Measurements from ENCODE around the gene MKNK2.

MKNK2 gene

DNA sequence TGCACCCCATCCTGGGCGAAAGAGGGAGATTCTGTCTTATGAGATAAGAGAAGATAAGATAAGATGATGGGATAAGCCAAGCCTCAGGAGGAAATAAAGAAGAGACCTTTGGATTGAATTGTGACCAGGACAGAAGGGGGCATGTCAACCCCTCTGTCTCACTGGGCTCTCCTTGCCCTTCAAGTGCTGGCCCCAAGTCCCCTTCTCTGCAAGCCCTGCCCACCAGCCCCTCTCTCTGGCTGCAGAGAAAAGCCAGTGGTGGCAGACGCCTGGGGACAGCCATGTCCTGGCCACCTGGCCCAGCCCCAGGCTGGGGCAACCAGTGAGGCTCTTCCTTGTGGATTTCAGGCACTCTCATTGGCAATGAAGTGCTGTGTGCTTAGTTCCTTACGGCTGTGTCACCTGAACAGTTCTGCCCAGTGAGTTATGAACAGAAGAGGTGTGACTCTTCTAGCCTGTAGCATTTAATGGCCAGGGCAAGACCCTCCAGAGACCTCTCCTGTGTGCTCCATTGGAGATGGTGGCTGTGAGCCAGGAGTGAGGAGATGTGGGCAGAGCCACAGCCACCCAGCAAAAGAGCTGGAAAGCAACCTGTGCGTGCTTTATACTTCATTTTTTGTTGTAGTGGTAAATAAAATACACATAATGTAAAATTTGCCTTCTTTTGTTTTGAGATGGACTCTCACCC, 29.4 kb downstream of the MKNK2 start:
- no peak for DNase-seq

DNA sequence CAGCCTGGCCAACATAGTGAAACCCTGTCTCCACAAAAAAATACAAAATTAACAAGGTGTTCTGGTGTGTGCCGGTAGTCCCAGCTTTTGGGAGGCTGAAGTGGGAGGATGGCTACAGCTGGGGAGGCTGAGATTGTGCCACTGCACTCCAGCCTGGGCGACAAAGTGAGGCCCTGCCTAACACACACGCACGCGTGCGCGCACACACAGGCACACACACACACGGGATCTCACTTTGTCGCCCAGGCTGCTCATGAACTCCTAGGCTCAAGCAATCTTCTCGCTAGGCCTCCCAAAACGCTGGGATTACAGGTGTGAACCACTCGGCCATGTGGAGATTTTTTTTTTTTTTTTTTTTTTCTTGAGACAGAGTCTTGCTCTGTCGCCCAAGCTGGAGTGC, 32.3 kb downstream of the MKNK2 start:
- no peak for DNase-seq

DNA sequence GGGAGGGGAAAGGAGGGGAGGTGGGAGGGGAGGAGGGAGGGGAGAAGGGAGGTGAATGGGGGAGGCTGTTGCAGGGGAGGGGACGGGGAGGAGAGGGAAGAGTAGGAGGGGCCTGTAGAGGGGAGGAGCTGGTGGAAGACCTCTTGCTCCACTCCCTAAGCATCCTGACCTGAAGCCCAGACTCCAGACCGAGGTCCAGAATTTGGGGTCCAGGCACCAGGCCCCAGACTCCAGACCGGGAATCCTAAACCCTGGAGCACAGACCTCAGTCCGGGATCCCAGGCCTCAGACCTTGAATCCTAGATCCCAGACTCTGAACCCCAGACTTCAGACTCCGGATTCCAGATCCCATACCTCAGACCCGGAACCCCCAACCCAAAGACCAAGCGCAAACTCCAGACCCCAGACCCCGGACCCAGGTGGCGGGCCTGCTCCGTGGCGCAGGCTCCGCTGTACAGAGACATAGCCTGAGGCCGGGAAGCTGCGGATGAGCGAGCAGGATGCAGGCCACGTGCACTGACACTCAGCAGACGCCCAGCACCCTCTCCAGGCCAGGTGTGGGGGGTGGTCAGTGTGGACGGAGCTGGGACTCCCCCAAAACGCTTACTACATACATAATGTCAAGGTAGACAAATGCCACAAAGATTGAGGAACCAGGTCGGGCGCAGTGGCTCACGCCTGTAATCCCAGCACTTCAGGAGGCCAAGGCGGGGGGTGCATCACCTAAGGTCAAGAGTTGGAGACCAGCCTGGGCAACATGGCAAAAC, 34.8 kb downstream of the MKNK2 start:
- peak; percentile 51 for DNase-seq

DNA sequence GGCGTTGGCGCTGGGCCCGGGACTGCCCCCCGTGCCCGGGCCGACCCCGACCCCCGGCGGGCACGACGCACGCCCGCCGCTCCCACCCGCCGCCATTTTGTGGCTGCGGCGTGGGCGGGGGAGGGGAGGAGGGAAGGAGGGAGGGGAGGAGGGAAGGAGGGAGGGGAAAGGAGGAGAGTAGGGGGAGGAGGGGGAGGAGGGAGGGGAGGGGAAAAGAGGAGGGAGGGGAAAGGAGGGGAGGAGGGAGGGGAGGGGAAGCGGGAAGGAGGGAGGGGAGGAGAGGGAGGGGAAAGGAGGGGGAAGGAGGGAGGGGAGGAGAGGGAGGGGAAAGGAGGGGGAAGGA, 35.5 kb downstream of the MKNK2 start, which contains the start of gene BTBD2:
Gene BTBD2 (minus strand): TSS at position 107 of the 343 bp plus-strand sequence. CDS start 11 bp downstream, at position 96.
- DNase-seq, result peak; percentile 30

DNA sequence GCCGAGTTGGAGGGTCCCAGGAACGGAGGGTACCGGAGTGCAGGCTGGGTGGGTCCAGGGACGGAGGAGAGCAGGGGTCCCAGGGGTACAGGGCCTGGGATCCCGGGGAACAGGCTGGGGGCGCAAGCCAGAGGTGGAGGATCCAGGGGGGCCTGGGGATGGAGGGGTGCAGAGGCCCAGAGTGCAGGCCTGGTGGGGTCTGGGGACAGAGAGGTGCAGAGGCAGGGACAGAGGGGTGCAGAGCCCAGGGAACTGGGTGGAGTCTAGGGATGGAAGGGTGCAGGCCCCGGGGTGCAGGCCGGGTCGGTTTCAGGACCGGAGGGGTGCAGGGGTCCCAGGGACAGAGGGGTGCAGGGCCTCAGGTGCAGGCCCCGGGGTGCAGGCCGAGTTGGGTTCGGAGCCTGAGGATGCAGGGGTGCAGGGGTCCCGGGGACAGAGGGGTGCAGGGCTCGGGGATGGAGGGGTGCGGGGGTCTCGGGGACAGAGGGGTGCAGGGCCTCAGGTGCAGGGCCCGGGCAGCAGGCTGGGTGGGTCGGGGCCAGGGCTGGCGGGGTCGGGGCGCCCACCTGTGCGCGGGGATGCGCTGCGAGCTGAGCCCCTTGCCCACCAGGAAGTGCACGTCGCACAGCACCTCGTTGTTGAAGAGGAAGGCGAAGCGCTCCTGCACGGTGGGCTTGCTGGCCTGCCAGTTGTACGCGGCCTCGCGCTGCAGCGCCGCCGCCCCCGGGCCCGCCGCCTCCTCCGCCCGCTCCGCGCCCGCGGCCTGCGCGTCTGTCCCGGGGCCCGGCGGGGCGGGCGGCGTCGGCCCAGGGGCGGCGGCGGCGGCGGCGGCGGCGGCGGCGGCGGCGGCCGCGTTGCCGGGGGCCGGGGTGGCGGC, 36.1 kb downstream of the MKNK2 start:
- no peak for DNase-seq

DNA sequence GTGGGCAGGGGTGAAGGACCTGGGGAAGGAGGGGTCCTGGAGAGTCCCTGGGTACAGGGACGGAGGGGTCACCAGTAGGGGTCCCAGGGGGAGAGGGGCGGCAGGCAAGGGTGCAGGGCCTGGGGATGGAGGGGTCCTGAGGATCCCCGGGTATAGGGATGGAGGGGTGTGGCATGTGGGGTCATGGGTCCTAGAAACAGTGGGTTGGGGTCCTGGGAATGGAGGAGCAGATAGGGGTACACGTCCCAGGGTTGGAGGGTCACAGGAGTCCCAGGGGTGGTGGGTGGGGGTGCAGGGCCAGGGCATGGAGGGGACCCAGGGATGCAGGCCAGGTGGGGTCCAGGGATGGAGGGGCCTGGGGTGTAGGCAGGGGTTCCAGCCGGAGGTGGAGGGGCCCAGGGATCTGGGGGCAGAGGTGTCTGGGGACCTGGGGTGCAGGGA, 36.9 kb downstream of the MKNK2 start:
- no peak for DNase-seq

DNA sequence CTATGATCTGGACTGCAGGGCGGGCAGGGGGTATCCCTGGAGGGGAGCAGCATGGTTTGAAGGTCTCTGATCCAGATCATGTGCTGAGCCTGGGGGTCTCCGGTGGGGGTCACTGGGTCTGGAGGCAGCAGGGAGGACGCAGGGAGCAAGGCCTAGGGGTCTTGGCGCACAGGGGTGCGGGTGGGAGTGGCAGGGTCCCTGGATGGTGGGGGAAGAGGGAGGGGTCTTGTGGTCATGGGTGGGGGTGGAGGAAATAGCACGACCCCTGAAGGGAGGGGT, 37.4 kb downstream of the MKNK2 start:
- no peak for DNase-seq

DNA sequence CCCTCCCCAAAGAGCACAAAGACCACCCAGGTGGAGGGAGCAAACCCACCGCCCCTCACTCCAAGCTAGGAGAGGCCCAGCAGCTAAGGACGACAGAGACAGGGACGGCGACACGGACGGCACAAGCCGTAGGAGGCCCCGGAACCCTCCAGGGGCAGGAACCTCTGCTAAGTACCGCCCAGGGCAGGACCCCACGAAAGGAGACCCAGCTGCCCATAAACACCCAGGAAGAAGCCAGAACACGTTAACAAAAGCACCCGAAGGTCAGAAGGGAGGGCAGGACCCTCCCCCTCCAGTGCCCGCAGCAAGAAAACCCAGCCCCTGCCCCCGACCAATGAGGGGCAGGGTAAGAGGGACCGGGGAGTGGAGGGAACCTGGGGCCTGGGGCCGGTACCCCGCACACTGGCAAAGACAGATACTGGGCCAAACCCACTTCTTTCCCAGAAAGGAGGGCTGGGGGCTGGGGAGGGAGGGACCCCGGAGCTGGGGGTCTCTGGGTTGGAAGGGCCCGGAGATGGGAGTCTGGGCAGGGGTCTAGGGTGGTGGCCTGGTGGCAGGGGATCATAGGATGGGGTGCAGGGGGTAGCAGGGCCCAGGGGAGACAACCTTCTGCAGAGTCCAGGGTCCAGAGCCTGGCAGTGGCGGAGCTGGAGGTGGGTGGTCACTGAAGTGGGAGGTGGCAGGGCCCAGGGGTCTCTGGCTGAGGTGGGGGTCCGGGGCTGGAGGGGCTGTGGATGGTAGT, 37.9 kb downstream of the MKNK2 start:
- DNase-seq, result no peak

DNA sequence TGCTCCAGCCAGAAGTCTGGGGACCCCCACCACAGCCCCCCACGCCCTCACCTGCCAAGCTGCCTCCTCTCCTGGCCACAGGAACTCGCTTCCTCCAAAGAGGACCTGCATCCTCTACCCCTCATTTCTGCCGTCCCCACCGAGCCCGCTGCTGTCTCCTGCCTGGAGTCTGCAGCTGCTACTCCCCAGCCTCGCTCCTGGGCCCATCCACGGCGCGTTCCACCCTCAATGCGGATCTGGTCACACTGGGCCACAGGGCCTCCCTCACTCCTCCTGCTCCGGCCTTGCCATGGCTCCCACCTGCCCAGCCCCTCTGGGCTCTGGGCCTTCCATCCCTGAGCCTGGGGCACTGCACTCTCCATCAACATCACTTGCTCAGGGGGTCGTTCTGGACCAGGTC, 39.9 kb downstream of the MKNK2 start:
- no peak for DNase-seq

DNA sequence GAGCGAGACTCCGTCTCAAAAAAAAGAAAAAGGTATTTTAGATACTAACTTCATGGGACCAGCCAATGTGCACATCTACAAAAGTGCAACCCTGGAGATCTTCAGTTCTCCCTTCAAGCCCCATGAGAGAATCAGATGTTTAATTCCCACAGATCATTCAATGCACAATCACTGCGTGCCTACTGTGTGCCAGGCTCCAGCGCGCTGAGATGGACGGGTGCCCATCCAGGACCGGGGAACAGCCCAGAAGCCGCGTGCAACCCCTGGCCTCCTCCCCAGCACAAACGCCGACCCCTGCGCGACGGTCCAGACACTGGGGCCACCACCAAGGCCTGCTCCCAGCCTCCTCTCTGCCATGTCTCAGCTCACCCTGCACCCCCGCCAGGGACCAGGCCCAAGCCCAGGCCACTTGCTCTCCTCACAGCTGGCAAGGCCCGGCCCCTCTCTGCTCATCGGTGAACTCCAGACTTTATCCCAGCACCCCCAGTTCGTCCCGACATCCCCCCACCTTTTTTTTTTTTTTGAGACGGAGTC, 40.8 kb downstream of the MKNK2 start:
- no peak for DNase-seq

DNA sequence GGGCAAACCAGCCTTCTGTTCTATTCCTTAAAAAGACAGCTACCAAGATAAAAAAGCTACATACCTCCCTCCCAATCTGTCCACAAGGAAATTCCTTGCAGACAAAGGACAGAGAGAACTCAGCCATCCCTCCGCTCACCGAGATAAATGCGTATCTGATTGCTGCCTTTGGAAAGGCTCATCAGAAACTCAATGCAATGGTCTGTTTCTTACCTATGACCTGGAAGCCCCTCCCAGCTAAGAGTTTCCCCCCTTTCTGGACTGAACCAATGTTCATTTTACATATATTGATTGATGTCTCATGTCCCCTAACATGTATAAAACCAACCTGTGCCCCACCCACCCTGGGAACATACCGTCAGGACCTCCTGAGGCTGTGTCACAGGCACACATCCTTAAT, 47.2 kb downstream of the MKNK2 start:
- no peak for DNase-seq

DNA sequence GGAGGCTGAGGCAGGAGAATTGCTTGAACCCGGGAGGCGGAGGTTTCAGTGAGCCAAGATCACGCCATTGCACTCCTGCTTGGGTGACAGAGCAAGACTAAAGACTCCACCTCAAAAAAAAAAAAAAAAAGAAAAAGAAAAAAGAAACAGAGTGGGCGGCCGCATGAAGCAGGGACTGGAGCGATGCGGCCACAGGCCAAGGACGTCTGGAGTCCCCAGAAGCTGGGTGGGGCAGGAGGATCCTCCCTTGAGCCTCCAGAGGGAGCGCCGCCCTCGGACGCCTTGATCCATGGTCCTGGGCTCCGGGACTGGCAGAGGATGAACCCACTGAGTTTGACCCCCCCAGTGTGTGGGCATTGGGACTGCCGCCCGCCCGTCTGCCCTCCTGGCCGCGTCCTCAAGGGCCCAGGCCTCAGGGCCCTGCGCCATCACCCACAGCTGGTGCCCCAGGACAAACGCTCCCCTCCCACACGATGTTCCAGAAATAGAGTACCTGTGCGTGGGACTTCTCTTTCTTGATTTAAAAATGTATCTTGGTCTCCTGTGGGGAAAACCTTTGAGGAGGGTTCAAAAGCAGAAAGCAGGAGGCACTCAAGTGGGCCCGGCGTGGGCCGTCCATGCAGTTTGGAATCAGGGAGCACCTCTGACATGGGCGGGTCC, 51.1 kb downstream of the MKNK2 start:
- DNase-seq, result no peak

DNA sequence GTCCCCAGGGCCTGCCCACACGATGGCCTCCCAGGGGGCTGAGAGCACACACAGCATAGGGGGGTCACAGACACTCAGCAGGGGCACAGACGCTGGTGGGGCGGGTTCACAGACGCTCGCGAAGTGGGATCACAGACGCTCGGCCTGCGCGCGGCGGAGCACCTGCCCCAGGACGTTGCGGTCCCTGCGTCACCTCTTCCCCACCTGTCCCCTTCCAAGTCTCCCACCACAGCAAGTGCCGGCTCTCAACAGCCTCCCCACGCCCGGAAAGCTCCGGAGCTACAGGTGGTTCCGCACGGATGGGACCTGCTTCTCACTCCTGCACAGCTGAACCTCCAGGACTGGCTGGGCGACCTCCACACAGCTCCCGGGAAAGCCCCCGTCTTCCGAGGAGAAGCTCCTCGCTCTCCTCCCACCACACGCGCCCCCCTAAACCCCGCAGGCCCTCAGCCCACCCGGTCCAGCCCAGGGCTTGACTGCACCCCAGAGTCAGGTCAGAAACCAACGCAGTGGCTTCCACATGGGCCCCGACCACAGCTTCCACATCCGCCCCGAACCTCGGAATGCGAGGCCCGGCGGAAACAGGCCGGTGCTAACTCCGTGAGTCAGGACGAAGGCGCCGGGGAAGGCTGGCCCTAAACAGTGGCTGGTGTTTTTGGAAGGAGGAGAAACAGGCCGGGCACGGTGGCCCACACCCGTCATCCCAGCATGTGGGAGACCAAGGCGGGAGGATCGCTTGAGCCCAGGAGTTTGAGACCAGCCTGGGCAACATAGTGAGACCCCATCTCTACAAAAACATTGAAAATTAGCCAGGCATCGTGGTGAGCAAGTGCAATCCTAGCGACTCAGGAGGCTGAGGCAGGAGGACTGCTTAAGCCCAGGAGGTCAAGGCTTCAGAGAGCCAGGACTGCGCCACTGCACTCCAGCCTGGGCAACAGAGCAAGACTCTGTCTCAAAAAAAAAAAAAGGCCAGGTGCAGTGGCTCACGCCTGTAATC, 52.0 kb downstream of the MKNK2 start:
- no peak for DNase-seq

DNA sequence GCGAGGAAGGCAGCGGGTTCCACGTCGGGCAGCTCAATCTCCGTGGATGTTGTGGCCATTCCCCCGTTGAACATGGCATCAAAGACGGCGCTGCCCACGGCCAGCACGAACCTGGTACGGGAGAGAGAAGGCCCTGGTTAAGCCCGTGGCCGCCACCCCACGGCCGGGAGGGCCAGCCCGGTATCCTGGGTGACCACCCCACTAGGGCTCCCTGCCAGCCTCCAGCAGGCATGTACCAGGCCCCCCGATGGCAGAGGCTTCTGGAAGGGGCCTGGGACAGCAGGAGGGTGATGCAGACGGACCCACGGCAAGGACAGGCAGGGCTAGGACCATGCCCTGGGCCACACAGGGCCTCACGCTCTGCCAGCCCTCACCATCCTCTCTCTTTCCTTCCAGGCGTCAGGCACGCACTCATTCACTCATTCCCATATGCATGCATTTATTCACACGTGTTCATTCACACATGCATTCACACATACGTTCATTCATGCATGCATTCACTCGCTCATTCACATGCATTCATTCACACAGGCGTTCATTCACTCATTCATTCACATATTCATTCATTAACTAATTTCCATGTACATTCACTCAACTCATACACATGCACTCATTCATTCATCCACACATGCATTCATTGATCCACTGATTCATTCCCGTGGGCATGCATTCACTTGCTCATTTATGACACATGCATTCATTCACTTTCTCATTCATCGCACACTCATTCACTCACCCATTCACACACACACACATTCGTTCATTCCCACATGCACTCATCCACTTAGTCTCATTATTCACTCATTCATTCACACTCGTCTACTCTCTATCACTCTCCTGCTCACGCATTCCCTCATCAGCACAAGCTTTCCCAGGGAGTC, 53.5 kb downstream of the MKNK2 start:
- no peak for DNase-seq

DNA sequence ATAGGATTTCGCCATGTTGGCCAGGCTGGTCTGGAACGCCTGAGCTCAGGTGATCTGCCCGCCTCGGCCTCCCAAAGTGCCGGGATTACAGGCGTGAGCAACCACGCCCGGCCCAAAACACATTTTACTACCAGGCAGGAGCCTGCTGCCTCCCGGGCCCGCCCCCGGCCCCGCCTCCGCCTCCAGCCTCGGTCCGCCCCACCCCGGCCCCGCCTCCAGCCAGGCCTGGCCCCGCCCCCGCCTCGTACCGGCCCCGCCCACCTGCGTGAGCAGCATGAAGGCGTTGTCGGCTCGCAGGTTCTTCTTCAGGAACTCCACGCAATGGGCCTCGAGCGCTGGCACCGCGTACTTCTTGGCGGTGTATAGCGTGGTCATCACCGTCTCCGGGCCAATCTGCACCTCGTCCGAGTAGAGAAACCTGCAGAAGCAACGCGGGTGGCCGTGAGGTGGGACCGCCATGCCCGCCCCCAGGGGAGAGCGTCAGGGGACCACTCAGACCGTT, 58.2 kb downstream of the MKNK2 start:
- DNase-seq, result no peak

DNA sequence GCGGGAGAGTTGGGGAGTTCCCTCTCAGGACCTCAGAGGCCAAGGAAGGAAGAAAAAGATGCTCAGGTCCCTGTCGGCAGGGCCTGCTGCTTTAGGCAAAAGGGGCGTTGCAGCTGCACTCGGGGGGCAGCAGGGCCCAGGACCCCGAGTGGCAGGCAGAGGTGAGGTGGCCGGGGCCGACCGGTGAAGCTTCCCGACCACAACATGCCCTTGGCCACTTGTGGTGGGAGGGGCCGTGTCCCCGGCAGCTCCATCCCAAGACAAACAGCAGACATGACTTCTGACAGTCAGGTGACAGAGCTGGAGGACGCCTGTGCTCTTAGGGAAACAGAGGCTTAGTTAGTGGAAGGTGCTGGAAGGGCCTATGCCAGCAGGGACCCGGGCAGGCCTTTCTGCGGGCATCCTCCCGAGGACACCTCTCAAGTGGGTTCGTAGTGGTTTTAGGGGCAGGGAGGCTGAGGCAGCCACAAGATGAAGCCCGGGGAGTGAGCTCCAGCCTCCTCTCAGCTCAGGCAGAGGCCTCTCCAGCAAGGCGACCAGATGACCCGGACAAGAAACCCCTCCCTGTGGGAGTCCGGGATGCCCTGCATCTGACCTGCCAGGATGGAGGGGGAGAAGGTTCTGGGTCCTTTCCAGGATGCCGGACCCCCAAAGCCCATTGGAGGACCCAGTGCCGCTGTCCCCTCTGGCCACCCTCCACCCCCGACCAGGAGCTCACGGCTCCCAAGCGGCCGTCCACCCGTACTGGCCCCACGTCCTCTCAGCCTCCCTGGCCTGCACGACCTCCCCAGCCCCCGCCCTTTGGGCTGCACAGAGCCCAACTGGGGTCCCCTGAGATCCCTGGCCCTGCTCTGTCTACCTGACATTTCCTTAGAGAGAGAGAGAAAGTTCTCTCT, 59.8 kb downstream of the MKNK2 start:
- DNase-seq, result no peak

DNA sequence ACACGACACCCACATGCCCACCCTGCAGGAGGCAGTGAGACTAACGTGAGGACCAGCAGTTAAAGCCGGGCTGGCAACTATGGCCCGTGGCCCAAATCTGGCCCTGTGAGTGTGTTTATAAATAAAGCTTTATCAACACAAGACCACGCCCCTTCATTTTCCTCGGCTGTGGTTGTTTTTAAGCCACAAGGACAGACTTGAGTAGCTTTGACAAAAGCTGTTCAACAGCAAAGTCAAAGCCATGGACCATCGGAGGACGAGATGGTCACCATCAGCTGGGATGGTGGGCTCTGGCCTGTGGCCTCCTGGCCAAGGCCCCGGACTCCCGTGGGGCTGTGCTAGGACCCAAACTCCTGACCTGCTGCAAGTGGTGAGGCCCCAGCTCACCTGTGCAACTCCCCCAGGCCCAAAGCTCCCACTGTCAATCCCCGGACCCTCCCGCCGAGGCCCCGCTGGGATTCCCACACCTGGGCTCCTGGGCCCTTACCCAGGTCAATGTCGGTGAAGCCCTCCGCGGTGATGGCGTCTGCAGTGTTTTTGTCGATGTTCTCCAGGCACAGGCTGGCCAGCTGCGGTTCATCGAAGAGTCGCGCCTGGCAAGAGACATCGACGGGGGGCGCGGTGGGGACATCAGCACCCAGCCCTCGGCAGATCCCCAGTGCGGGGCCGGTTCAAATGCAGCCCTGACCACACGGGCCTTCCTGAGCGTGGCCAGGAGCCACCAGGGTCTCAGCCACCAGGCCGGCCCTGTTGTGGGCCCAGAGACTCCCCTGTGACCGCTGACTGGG, 60.6 kb downstream of the MKNK2 start:
- no peak for DNase-seq

All from NCI-H1092 treated with DMSO at 0.1 percent for 48 hours (cell line).